ENCODE data around the gene OSCAR. TPM values are rescaled to one million over a fixed set of nuclear protein-coding genes. Genes with fewer than 3 reads are reported as not detected.

The OSCAR gene, protein sequence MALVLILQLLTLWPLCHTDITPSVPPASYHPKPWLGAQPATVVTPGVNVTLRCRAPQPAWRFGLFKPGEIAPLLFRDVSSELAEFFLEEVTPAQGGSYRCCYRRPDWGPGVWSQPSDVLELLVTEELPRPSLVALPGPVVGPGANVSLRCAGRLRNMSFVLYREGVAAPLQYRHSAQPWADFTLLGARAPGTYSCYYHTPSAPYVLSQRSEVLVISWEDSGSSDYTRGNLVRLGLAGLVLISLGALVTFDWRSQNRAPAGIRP
- total RNA-seq (2014; rRNA removed; shearing (Covaris generic)), result 1.7 TPM in 1 of 2 replicates, not detected in the other

DNA sequence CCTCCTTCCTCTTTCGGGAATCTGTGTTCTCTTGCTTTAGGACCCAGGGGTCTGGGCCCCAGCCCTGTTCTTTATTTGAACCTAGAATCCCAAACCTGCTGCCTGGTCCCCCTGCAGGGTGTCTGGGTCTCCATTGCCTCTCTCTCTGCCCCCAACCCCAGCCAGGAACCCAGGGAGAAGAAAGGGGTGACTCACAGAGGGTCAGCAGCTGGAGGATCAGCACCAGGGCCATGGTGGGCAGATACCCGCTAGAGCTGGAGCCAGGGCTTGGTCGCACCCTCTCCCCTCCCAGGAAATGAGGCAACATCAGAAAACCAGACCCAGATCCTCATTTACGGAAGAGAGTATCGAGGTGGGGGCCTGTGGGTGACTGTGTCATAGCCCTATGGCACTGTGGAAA, at the start of gene OSCAR:
TSS of gene OSCAR (minus strand) at position 243 of the 400 bp plus-strand sequence. CDS start at position 232, 11 bp downstream.
- in situ Hi-C loops (cut with HindIII; ENCODE audit: low sequenced_read_pairs), result no loop called here
- DNase-seq (ENCODE audit: low spot score), result no peak

GRCh38 chr19:54149021-54149812, 48.6 kb upstream of the OSCAR start:
- no peak for DNase-seq (ENCODE audit: low spot score)
- in situ Hi-C loops (cut with HindIII; ENCODE audit: low sequenced_read_pairs), result no loop called here

GRCh38 chr19:54148158-54148557, 47.6 kb upstream of the OSCAR start:
- in situ Hi-C loops (cut with HindIII; ENCODE audit: low sequenced_read_pairs), result no loop called here
- DNase-seq (ENCODE audit: low spot score), result no peak

DNA sequence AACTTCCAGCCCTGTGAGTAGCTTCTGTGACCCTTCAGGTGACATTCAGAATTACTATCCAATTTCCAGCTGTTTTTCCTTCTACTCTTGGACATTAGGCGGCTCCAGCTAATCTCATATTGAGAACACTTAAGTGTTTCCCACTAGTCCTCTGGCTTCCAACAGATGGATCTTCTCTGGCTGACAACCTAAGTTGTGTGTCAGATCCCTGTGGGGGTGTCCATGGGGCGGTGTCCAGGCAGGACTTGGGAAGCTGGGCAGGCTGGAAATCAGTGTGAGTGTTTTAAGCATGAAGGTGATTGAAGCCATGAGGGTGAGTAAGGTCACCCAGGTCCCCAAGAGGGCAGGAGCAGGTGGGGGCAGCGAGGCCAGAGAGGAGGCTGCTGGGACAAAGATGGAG, 47.1 kb upstream of the OSCAR start:
- no peak for DNase-seq (ENCODE audit: low spot score)
- in situ Hi-C loops (cut with HindIII; ENCODE audit: low sequenced_read_pairs), result no loop called here

GRCh38 chr19:54145541-54146158, 45.0 kb upstream of the OSCAR start:
- in situ Hi-C loops (cut with HindIII; ENCODE audit: low sequenced_read_pairs), result no loop called here
- no peak for DNase-seq (ENCODE audit: low spot score)

DNA sequence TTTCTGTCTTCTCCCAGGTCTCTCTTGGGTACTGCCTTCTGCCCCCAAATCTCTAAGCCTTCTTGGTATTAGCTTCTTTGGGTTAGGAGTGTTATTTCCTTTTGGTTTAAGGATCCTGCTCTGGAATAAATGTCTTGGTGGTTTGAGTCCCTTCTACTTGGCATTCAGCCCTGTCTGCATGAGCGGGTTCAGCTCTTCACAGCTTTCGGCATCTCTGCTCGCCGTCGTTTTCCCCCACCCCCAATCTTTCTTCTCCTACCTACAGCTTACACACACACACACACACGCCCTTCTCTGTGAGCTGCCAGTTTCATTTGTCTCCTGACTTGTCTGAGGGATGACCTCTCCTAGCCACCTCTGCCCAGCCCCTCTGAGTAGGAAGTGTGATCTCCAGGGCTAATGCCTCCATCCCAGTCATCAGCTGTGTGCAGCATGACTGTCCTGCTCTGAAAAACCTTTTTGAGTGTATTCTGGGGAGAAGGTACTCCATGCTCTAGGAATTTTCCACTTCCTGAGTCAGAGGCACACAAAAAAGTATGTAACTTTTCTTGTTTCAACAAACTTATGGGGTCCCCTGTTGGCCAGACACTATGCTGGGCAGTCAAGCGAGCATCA, 41.7 kb upstream of the OSCAR start:
- DNase-seq (ENCODE audit: low spot score), result no peak
- in situ Hi-C loops (cut with HindIII; ENCODE audit: low sequenced_read_pairs), result no loop called here

GRCh38 chr19:54141356-54141755, 40.8 kb upstream of the OSCAR start:
- in situ Hi-C loops (cut with HindIII; ENCODE audit: low sequenced_read_pairs), result no loop called here
- DNase-seq (ENCODE audit: low spot score), result no peak

DNA sequence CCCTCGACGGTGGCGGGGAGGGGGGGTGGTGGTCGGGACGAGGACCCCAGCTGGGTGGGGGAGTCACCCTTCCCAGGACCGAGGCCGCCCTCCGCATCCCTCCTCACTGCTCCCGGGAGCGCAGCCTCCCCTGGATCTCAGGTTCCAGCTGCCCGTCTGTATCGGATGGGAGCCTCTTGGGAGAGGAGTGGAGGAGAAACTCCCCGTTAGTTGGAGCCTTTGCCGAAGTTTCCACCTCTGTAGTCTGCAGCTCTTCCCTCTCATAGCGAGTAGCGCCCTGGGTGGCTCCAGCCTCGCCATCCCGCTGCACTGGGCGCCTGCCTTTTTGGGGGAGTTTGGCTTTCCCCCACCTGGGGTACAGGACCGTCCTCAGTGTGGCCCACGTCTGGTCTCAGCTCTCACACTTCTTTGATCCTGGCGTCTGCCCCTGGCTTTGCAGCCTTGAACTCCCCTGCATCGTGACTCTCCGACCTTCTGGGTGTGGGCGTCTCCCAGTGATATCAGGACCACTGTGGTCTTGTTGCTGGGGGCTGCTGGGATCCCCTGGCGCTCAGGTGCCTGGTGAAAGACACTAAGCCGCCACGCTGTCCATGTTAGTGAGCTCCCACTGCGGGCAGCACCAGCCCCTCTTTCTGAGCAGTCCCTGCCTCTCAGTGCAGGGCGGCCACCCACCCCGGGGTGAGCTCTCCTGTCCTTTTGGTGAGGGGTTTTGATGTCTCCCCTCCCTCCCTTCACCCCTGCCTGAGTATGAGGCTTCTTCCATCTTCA, 38.1 kb upstream of the OSCAR start:
- in situ Hi-C loops (cut with HindIII; ENCODE audit: low sequenced_read_pairs), result no loop called here

GRCh38 chr19:54137699-54138488, 37.3 kb upstream of the OSCAR start, which contains the start of gene CNOT3:
TSS of gene CNOT3 (plus strand) at chr19:54137762. CDS start at chr19:54142979, 5,217 bp downstream.
- no peak for DNase-seq (ENCODE audit: low spot score)
- in situ Hi-C loops (cut with HindIII; ENCODE audit: low sequenced_read_pairs), result no loop called here

More for the DNA sequence above, 38.1 kb upstream of the OSCAR start:
- no peak for DNase-seq (ENCODE audit: low spot score)

DNA sequence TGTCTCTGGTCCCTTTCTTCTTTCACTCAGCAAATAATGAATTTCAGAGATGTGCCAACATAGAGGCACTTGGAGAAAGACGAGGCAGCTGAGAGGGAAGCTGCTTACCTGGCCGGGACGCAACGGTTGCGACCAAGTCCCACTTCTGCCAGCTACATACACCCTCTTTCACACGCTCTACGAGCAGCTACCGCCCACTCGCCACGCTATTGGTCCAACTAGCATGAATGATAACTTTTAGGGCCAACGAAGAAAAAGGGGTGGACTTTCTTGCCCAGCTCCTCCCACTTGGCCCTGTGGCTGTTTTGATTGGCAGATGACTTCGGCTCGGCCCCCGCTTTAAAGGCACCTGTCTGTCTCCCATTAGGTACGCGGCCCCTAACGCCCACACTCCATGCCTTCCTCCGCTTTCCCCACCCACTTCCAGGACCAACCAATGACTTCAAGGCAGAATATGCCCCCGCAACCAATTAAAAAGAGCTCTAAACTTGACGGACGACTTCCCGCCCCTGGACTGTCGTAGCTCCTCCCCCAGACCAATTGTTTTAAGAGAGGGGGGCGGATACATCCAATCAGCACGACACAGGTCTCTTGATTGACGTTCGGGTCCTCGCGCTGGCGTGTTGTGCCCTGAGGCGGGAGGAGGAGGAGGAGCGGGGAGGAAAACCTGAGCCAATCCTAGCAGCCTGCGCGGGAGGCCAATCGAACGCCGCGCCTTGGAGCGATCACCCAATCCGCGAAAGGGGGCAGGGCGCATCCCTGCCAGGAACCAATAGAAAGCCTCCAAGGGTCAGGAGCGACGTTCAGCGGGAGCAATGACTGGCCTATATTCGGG, 36.5 kb upstream of the OSCAR start:
- in situ Hi-C loops (cut with HindIII; ENCODE audit: low sequenced_read_pairs), result no loop called here
- DNase-seq (ENCODE audit: low spot score), result peak; percentile 100

GRCh38 chr19:54136086-54136863, 35.7 kb upstream of the OSCAR start:
- in situ Hi-C loops (cut with HindIII; ENCODE audit: low sequenced_read_pairs), result no loop called here
- no peak for DNase-seq (ENCODE audit: low spot score)

GRCh38 chr19:54133957-54134590, 33.5 kb upstream of the OSCAR start:
- no peak for DNase-seq (ENCODE audit: low spot score)

GRCh38 chr19:54133312-54133956, 32.8 kb upstream of the OSCAR start:
- no peak for DNase-seq (ENCODE audit: low spot score)

More at GRCh38 chr19:54133957-54134590, 33.5 kb upstream of the OSCAR start:
- in situ Hi-C loops (cut with HindIII; ENCODE audit: low sequenced_read_pairs), result no loop called here

GRCh38 chr19:54129617-54129996, 29.0 kb upstream of the OSCAR start:
- DNase-seq (ENCODE audit: low spot score), result no peak
- in situ Hi-C loops (cut with HindIII; ENCODE audit: low sequenced_read_pairs), result no loop called here

More at GRCh38 chr19:54133312-54133956, 32.8 kb upstream of the OSCAR start:
- in situ Hi-C loops (cut with HindIII; ENCODE audit: low sequenced_read_pairs), result no loop called here

DNA sequence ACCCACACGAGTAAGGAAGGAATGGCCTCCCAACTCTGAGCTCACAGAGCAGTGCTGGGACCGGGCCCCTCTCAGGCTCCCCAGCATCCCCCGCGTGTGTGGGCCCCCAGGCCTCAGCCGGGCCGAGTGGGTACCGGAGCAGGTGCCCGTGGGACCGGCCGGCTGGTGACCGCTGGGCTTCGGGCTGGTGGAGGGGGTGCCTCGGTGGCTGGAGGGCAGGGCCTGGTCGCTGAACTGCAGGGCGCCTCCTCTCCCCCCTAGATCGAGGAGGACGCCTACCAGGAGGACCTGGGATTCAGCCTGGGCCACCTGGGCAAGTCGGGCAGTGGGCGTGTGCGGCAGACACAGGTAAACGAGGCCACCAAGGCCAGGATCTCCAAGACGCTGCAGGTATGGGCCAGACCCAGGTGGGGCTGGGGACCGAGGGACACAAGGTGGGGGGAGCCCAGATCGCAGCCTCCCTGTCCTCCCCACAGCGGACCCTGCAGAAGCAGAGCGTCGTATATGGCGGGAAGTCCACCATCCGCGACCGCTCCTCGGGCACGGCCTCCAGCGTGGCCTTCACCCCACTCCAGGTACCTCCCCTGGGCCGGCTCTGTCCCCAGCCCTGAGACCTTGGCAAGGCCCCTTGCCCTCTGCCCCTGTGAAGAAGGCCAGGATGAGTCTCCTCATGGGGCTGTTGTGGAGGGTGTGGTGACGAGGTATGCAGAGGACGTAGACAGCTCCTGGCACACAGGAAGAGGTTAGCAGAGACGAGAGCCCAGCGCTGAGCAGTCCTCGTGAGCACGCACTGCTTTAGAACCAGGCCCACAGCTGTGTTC, 28.4 kb upstream of the OSCAR start:
- in situ Hi-C loops (cut with HindIII; ENCODE audit: low sequenced_read_pairs), result no loop called here
- DNase-seq (ENCODE audit: low spot score), result no peak

Data from G401 (cell line).